ENCODE results near the gene SELENOF.

DNA sequence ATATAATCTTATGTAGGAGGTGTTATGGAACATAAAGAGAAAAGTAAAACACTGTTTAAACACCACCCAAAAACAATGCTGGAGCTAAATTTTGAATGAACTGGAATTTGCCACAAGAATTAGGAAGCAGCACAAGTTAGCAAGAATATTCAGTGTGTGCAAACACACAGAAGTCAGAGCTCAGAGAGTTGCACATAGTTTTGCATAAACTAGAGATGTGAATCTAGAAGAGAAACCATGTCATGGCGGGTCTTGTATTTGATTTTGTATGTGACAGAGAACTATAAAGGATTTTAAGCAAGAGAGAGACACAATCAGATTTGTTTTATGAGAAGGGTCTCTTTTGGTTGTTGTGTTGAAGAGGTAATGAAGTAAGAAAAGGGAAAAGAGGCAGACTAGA is 38.2 kb downstream of the SELENOF start:
- TF ChIP-seq HDAC2 (IDR thresholded peaks at IDR 0.05) (no peak), ZNF274 (IDR thresholded peaks at IDR 0.05; ENCODE audit: insufficient read depth, insufficient read length) (no peak), SREBF2 (IDR thresholded peaks at IDR 0.05; ENCODE audit: low read length) (no peak), FOXM1 (IDR thresholded peaks at IDR 0.05; ENCODE audit: low read depth, low read length) (no peak), EZH2 (IDR thresholded peaks at IDR 0.05; ENCODE audit: borderline replicate concordance, control insufficient read depth, low read depth, low read length) (no peak), MAX (IDR thresholded peaks at IDR 0.05; ENCODE audit: low read depth, low read length) (no peak), USF2 (IDR thresholded peaks at IDR 0.05; ENCODE audit: borderline replicate concordance, low read depth, low read length) (no peak), ZSCAN29 (IDR thresholded peaks at IDR 0.05) (no peak), SMAD5 (IDR thresholded peaks at IDR 0.05; ENCODE audit: low read depth) (no peak)
- TF ChIP-seq, protein P1, sequence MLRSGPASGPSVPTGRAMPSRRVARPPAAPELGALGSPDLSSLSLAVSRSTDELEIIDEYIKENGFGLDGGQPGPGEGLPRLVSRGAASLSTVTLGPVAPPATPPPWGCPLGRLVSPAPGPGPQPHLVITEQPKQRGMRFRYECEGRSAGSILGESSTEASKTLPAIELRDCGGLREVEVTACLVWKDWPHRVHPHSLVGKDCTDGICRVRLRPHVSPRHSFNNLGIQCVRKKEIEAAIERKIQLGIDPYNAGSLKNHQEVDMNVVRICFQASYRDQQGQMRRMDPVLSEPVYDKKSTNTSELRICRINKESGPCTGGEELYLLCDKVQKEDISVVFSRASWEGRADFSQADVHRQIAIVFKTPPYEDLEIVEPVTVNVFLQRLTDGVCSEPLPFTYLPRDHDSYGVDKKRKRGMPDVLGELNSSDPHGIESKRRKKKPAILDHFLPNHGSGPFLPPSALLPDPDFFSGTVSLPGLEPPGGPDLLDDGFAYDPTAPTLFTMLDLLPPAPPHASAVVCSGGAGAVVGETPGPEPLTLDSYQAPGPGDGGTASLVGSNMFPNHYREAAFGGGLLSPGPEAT (IDR thresholded peaks at IDR 0.05; ENCODE audit: low read depth), result no peak
- TF ChIP-seq, protein P2, sequence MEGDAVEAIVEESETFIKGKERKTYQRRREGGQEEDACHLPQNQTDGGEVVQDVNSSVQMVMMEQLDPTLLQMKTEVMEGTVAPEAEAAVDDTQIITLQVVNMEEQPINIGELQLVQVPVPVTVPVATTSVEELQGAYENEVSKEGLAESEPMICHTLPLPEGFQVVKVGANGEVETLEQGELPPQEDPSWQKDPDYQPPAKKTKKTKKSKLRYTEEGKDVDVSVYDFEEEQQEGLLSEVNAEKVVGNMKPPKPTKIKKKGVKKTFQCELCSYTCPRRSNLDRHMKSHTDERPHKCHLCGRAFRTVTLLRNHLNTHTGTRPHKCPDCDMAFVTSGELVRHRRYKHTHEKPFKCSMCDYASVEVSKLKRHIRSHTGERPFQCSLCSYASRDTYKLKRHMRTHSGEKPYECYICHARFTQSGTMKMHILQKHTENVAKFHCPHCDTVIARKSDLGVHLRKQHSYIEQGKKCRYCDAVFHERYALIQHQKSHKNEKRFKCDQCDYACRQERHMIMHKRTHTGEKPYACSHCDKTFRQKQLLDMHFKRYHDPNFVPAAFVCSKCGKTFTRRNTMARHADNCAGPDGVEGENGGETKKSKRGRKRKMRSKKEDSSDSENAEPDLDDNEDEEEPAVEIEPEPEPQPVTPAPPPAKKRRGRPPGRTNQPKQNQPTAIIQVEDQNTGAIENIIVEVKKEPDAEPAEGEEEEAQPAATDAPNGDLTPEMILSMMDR (IDR thresholded peaks at IDR 0.05 in 2 of 3, conservative IDR thresholded peaks at IDR 0.05 in 1 of 3; ENCODE audit: control insufficient read depth in 2 of 3, extremely low read depth in 1 of 3, insufficient read depth in 1 of 3, low read depth in 3 of 3, low read length in 3 of 3), result no peak
